Measurements from ENCODE around the gene EGLN2.
"Not testable (repeated sequence)": the region's sequence is repeated elsewhere in the genome, so short reads cannot be mapped to it uniquely, and the experiment has no call there.

Gene EGLN2

GRCh38 chr19:40801426-40802299, 2.7 kb downstream of the EGLN2 start:
- DNase-seq (ENCODE audit: low read depth, low spot score), result no peak

GRCh38 chr19:40802300-40803169, 3.5 kb downstream of the EGLN2 start:
- no peak for DNase-seq (ENCODE audit: low read depth, low spot score)

- DNase-seq (ENCODE audit: low read depth, low spot score), result no peak
These were observed 4.3 kb downstream of the EGLN2 start for GRCh38 chr19:40803170-40803856.

GRCh38 chr19:40803857-40804782, 5.1 kb downstream of the EGLN2 start:
- no peak for DNase-seq (ENCODE audit: low read depth, low spot score)

- no peak for DNase-seq (ENCODE audit: low read depth, low spot score)
These were observed 5.8 kb downstream of the EGLN2 start for GRCh38 chr19:40804783-40805242.

GRCh38 chr19:40805258-40805868, 6.4 kb downstream of the EGLN2 start:
- DNase-seq (ENCODE audit: low read depth, low spot score), result no peak

GRCh38 chr19:40806423-40807146, 7.6 kb downstream of the EGLN2 start:
- peak; percentile 95 for DNase-seq (ENCODE audit: low read depth, low spot score)

GRCh38 chr19:40807147-40808020, 8.4 kb downstream of the EGLN2 start:
- no peak for DNase-seq (ENCODE audit: low read depth, low spot score)

GRCh38 chr19:40808021-40808325, 9.0 kb downstream of the EGLN2 start:
- no peak for DNase-seq (ENCODE audit: low read depth, low spot score)

- DNase-seq (ENCODE audit: low read depth, low spot score), result no peak
These were observed 9.5 kb downstream of the EGLN2 start for GRCh38 chr19:40808497-40808896.

- DNase-seq (ENCODE audit: low read depth, low spot score), result no peak
These were observed 10.5 kb downstream of the EGLN2 start for GRCh38 chr19:40809358-40810086.

GRCh38 chr19:40810160-40810559, 11.2 kb downstream of the EGLN2 start:
- DNase-seq (ENCODE audit: low read depth, low spot score), result no peak

- DNase-seq (ENCODE audit: low read depth, low spot score), result peak; percentile 79
These were observed 11.8 kb downstream of the EGLN2 start for GRCh38 chr19:40810649-40811408.

- no peak for DNase-seq (ENCODE audit: low read depth, low spot score)
These were observed 12.7 kb downstream of the EGLN2 start for GRCh38 chr19:40811478-40812341.

GRCh38 chr19:40812571-40812970, 13.6 kb downstream of the EGLN2 start:
- DNase-seq (ENCODE audit: low read depth, low spot score), result not testable (repeated sequence)

GRCh38 chr19:40813182-40813581, 14.2 kb downstream of the EGLN2 start:
- peak; percentile 56 for DNase-seq (ENCODE audit: low read depth, low spot score)

Data from astrocyte of the hippocampus (primary cell).